Type B pancreatic cell (in vitro differentiated cells): ENCODE data around the gene DIRAS2. TPM values are rescaled to one million over a fixed set of nuclear protein-coding genes. Genes with fewer than 3 reads are reported as not detected.

Experiments
- DNase-seq: peaks from one replicate; pipeline ENCODE4 v3.0.0; 2021; ENCODE audit warnings: mixed read lengths; ENCODE audit not compliant: unreplicated experiment; ENCODE audit errors: extremely low spot score
- H3K27ac Mint-ChIP-seq: 2 replicates; pipeline ENCODE4 v1.8.0; 2021; ENCODE audit warnings: mild to moderate bottlenecking, mixed read lengths
- H3K27me3 Mint-ChIP-seq: 2 replicates; pipeline ENCODE4 v1.8.0; 2021; ENCODE audit warnings: mixed read lengths
- H3K36me3 Mint-ChIP-seq: 2 replicates; pipeline ENCODE4 v1.8.0; 2021; ENCODE audit warnings: mixed read lengths
- H3K4me1 Mint-ChIP-seq: one replicate; pipeline ENCODE4 v1.8.0; 2021; ENCODE audit warnings: mixed read lengths; ENCODE audit not compliant: unreplicated experiment
- H3K4me3 Mint-ChIP-seq: 2 replicates; pipeline ENCODE4 v1.8.0; 2021; ENCODE audit warnings: mild to moderate bottlenecking, mixed read lengths
- H3K9me3 Mint-ChIP-seq: 2 replicates; pipeline ENCODE4 v1.8.0; 2021; ENCODE audit warnings: mixed read lengths
- total RNA-seq: library from RNA; stranded (reverse); gene quantifications from 2 replicates; pipeline ENCODE4 v1.2.1, GENCODE V29; 2021; ENCODE audit warnings: low replicate concordance
- TF ChIP-seq, protein P1 (sequence below): fragments of 200-600 bp; sonication (generic); conservative IDR thresholded peaks from 2 replicates; pipeline ENCODE4 v1.5.0; 2021; ENCODE audit warnings: antibody characterized with exemption, mild to moderate bottlenecking

The DIRAS2 gene
- total RNA-seq, 1 donor from 2014 or later = 5.2 TPM

- Mint-ChIP-seq H3K4me3 (no peak overlapping the region), H3K9me3 (no peaks in the 10 kb centered on the region), H3K27ac (no peak overlapping the region), H3K36me3 (no peaks in the 10 kb centered on the region), H3K27me3 (no peaks in the 10 kb centered on the region), H3K4me1 (no peaks in the 10 kb centered on the region)
- DNase-seq = no peak
- TF ChIP-seq, protein P1, sequence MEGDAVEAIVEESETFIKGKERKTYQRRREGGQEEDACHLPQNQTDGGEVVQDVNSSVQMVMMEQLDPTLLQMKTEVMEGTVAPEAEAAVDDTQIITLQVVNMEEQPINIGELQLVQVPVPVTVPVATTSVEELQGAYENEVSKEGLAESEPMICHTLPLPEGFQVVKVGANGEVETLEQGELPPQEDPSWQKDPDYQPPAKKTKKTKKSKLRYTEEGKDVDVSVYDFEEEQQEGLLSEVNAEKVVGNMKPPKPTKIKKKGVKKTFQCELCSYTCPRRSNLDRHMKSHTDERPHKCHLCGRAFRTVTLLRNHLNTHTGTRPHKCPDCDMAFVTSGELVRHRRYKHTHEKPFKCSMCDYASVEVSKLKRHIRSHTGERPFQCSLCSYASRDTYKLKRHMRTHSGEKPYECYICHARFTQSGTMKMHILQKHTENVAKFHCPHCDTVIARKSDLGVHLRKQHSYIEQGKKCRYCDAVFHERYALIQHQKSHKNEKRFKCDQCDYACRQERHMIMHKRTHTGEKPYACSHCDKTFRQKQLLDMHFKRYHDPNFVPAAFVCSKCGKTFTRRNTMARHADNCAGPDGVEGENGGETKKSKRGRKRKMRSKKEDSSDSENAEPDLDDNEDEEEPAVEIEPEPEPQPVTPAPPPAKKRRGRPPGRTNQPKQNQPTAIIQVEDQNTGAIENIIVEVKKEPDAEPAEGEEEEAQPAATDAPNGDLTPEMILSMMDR = no peak
Measured at GRCh38 chr9:90612957-90613356, 29.7 kb downstream of the DIRAS2 start.

DNA sequence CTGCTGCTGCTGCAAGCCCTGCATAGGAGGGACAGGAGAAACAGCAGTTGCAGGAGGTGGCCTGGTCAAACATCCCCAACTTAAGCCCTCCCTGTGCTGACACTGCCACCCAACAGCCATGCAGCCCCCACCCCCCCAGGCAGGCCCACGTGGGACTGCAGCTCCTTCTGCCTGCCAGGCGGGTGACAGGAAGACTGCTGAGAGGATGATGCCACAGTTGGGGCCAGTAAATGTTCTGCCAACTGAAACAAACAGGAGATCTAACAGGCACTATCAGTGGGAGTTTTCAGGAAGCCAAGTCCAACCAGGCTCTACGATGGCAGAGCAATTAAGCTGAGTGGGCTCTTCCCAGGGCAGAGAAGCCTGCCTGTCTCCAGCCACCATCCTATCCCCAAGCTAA lies 31.1 kb downstream of the DIRAS2 start:
- Mint-ChIP-seq H3K27me3 (no peaks in the 10 kb centered on the region), H3K4me3 (no peak overlapping the region), H3K36me3 (no peaks in the 10 kb centered on the region), H3K4me1 (no peaks in the 10 kb centered on the region), H3K9me3 (no peaks in the 10 kb centered on the region), H3K27ac (no peak overlapping the region)
- TF ChIP-seq, protein P1 = no peak
- no peak for DNase-seq

- H3K36me3 Mint-ChIP-seq = no peaks in the 10 kb centered on the region
- DNase-seq = no peak
- TF ChIP-seq, protein P1 = no peak
- no peaks in the 10 kb centered on the region for H3K9me3 Mint-ChIP-seq
- no peak overlapping the region for H3K27ac Mint-ChIP-seq
- no peaks in the 10 kb centered on the region for H3K27me3 Mint-ChIP-seq
- no peaks in the 10 kb centered on the region for H3K4me1 Mint-ChIP-seq
- H3K4me3 Mint-ChIP-seq = no peak overlapping the region
Measured at GRCh38 chr9:90611121-90611520, 31.5 kb downstream of the DIRAS2 start.

- DNase-seq = no peak
- H3K27me3 Mint-ChIP-seq = no peaks in the 10 kb centered on the region
- TF ChIP-seq, protein P1 = no peak
- no peaks in the 10 kb centered on the region for H3K36me3 Mint-ChIP-seq
- H3K27ac Mint-ChIP-seq = no peak overlapping the region
- no peak overlapping the region for H3K4me3 Mint-ChIP-seq
- H3K4me1 Mint-ChIP-seq = no peaks in the 10 kb centered on the region
- H3K9me3 Mint-ChIP-seq = no peaks in the 10 kb centered on the region
Measured at GRCh38 chr9:90607701-90608516, 34.7 kb downstream of the DIRAS2 start.

DNA sequence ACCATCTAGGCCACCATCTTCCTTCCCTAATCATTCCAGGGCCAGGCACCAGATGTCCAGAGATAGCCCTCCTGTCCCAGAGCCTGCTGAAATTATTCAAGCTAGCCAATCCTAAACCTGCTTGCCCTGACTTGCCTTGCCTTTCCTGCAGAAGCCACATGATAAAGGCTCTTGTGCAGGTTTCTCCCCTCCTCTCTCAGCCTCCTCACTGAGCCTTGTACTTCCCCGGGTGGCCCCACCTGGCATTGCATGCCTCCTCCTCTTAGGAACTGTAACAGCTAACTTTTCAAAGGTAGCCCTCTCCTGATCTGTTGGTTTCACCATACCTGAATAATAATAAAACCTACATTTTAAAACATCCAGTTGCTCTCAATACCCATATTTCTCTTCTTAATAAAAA lies 42.6 kb downstream of the DIRAS2 start:
- no peaks in the 10 kb centered on the region for H3K36me3 Mint-ChIP-seq
- no peaks in the 10 kb centered on the region for H3K27me3 Mint-ChIP-seq
- no peak overlapping the region for H3K27ac Mint-ChIP-seq
- no peak overlapping the region for H3K4me3 Mint-ChIP-seq
- DNase-seq = no peak
- no peaks in the 10 kb centered on the region for H3K9me3 Mint-ChIP-seq
- no peaks in the 10 kb centered on the region for H3K4me1 Mint-ChIP-seq
- TF ChIP-seq, protein P1 = peak; percentile 22
